Left lung (tissue), 10 donors: ENCODE data around the gene NRN1L. TPM values are rescaled to one million over a fixed set of nuclear protein-coding genes. Genes with fewer than 3 reads are reported as not detected.

Source experiments
- ATAC-seq: fragments of 200-7000 bp; cut with Tn5 transposase; one replicate; pipeline ENCODE4 v1.9.1; 2020; ENCODE audit warnings: moderate library complexity
- DNase-seq, 4 donors: peaks; one replicate each; pipeline ENCODE4 v3.0.0-alpha.2; 2013 to 2020
- H3K27ac ChIP-seq, 2 donors: fragments of 200-600 bp; sonication (generic) in 1 of 2; one replicate each; pipeline versions ENCODE4 v1.5.0 to v1.8.0; 2020 to 2021
- H3K27me3 ChIP-seq, 2 donors: fragments of 200-600 bp; sonication (generic) in 1 of 2; one replicate each; pipeline versions ENCODE4 v1.5.0 to v1.8.0; 2020 to 2021
- H3K36me3 ChIP-seq, 2 donors: fragments of 200-600 bp; sonication (generic) in 1 of 2; one replicate each; pipeline versions ENCODE4 v1.5.0 to v1.8.0; 2020 to 2021
- H3K4me1 ChIP-seq, 2 donors: fragments of 200-600 bp; one replicate each; pipeline ENCODE4 v1.8.0; 2021
- H3K4me3 ChIP-seq, 2 donors: fragments of 200-600 bp; sonication (generic) in 1 of 2; one replicate each; pipeline versions ENCODE4 v1.5.0 to v1.8.0; 2020 to 2021; ENCODE audit warnings: mild to moderate bottlenecking in 1 of 2
- H3K9me3 ChIP-seq, 2 donors: fragments of 200-600 bp; sonication (generic) in 1 of 2; one replicate each; pipeline versions ENCODE4 v1.5.0 to v1.8.0; 2020 to 2021
- CTCF ChIP-seq, 2 donors: fragments of 200-600 bp; sonication (generic) in 1 of 2; IDR thresholded peaks; one replicate each; pipeline versions ENCODE4 v1.5.0 to v1.8.0; 2021; ENCODE audit warnings: antibody characterized with exemption in 2 of 2
- intact Hi-C, 2 donors: fragments of 100-400 bp; cut with DNase I; formaldehyde crosslinking; loops; one replicate each; pipeline versions ENCODE4 v1.11.2 to v1.14.2; 2022
- polyA plus RNA-seq, 6 donors: library from polyadenylated mRNA; unstranded; fragments of 120-200 nt; gene quantifications; one replicate each; pipeline ENCODE4 v1.2.1, GENCODE V29; 2013; ENCODE audit not compliant: insufficient read length in 6 of 6
- total RNA-seq, 2 donors: library from RNA; stranded (reverse); fragmentation: NEBNext Ultra II Directional; extraction: Animal tissue kit (Norgen Biotek cat#: 25700); gene quantifications; one replicate each; pipeline ENCODE4 v1.2.1, GENCODE V29; 2021
- donor health status: DM: no; HTN: yes; CAD: no.
- donor health status: DM: no; HTN: no; CAD: no.

The NRN1L gene
- total and polyA plus RNA-seq, 8 donors, result 1.1 to 2.6 (median 1.9) TPM; not detected in 1

- TF ChIP-seq CTCF (IDR thresholded peaks at IDR 0.05), result no peak
- Histone ChIP-seq H3K36me3 (peaks cover 0 to 95% of the 10 kb centered on the region in 2 donors), H3K4me3 (no peak overlapping the region), H3K27me3 (no peaks in the 10 kb centered on the region), H3K9me3 (no peaks in the 10 kb centered on the region), H3K27ac (no peak overlapping the region), H3K4me1 (peaks cover 0 to 12% of the 10 kb centered on the region in 2 donors)
- ATAC-seq (no peak), DNase-seq (no peak)
- intact Hi-C loops, result loop anchor here in 1 of 2 donors (5.0 kb wide), 1 partner anchor 45 kb away; no protein-coding TSS in a partner anchor
These were observed 2.1 kb upstream of the NRN1L start for GRCh38 chr16:67882374-67883145.

- Histone ChIP-seq H3K4me3 (no peak overlapping the region), H3K36me3 (peaks cover 0 to 88% of the 10 kb centered on the region in 2 donors), H3K27me3 (no peaks in the 10 kb centered on the region), H3K27ac (no peak overlapping the region), H3K4me1 (peaks cover 0 to 12% of the 10 kb centered on the region in 2 donors), H3K9me3 (no peaks in the 10 kb centered on the region)
- DNase-seq, result no peak
- intact Hi-C loops, result loop anchor here in 1 of 2 donors (5.0 kb wide), 1 partner anchor 44 kb away; no protein-coding TSS in a partner anchor
- peak in 1 of 2 donors; percentile 91 for TF ChIP-seq CTCF (IDR thresholded peaks at IDR 0.05)
- ATAC-seq, result no peak
These were observed 1.4 kb upstream of the NRN1L start for GRCh38 chr16:67883146-67883871.

DNA sequence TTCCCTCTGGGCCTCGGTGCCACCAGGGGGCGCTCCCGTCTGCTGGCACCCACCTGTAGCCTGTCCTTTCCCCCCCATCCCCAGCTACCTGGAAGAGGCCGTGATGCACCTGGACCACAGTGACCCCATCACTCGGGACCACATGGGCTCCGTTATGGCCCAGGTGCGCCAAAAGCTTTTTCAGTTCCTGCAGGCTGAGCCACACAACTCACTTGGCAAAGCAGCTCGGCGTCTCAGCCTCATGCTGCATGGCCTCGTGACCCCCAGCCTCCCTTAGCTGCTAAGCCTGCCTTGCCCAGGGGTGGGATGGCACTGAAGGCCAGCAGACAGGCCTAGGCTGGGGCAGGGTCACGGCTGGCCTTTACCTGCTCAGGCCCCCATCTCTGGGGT is 818 bp upstream of the NRN1L start:
- peak; percentile 37 to 78 for TF ChIP-seq CTCF (IDR thresholded peaks at IDR 0.05)
- Histone ChIP-seq H3K9me3 (no peaks in the 10 kb centered on the region), H3K27me3 (no peaks in the 10 kb centered on the region), H3K4me3 (no peak overlapping the region), H3K27ac (no peak overlapping the region), H3K36me3 (peaks cover 0 to 82% of the 10 kb centered on the region in 2 donors), H3K4me1 (peaks cover 0 to 12% of the 10 kb centered on the region in 2 donors)
- DNase-seq (peak; percentile 17 to 92 (median 57)), ATAC-seq (peak; percentile 67)
- intact Hi-C loops, result loop anchor here in 1 of 2 donors (5.0 kb wide), 1 partner anchor 43 kb away; no protein-coding TSS in a partner anchor

DNA sequence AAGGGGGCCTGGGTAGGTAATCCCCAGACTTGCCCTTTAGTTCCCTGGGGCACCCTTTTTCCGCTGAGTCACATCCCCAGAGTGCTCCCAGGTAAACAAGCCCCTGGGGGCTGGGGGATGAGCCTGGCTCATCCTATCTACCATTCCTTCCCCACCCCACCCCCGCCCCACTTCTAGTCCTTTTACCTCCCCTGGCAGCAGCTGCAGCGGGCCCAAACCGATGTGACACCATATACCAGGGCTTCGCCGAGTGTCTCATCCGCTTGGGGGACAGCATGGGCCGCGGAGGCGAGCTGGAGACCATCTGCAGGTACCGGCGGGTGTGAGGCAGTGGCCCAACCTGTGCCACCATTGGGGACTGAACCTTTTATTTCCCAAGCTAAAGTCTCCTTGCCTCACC is 860 bp downstream of the NRN1L start:
- Histone ChIP-seq H3K4me1 (peaks cover 0 to 12% of the 10 kb centered on the region in 2 donors), H3K36me3 (peaks cover 0 to 65% of the 10 kb centered on the region in 2 donors), H3K9me3 (no peaks in the 10 kb centered on the region), H3K4me3 (no peak overlapping the region), H3K27me3 (no peaks in the 10 kb centered on the region), H3K27ac (no peak overlapping the region)
- intact Hi-C loops, result no loop called here
- ATAC-seq, result no peak
- DNase-seq, result no peak
- no peak for TF ChIP-seq CTCF (IDR thresholded peaks at IDR 0.05)

- ATAC-seq (no peak), DNase-seq (no peak)
- Histone ChIP-seq H3K4me1 (peaks cover 0 to 12% of the 10 kb centered on the region in 2 donors), H3K9me3 (no peaks in the 10 kb centered on the region), H3K36me3 (peaks cover 0 to 61% of the 10 kb centered on the region in 2 donors), H3K27me3 (no peaks in the 10 kb centered on the region), H3K4me3 (no peak overlapping the region), H3K27ac (no peak overlapping the region)
- intact Hi-C loops, result no loop called here
- TF ChIP-seq CTCF (IDR thresholded peaks at IDR 0.05), result no peak
These were observed 1.3 kb downstream of the NRN1L start for GRCh38 chr16:67885976-67886375.
